ENCODE data around the gene SLC46A2.

SLC46A2 gene

DNA sequence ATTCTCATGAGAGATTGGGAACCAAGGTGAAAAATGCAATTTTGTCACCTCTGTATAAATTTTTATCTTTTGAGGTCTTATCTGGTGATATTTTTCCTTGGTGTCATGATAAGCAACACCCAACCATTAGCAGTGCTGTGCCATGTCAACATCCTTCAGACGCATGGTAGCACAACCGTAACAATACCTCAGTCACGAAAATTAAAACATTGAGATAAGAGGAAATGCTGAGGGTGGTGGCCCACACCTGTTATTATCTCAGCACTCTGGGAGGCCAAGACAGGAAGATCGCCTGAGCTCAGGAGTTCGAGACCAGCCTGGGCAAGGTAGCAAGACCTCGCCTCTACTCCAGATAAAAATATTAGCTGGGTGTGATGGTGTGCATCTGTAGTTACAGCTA is 32.7 kb downstream of the SLC46A2 start:
- no peak for DNase-seq (ENCODE audit: low read depth in 2 of 2)

DNA sequence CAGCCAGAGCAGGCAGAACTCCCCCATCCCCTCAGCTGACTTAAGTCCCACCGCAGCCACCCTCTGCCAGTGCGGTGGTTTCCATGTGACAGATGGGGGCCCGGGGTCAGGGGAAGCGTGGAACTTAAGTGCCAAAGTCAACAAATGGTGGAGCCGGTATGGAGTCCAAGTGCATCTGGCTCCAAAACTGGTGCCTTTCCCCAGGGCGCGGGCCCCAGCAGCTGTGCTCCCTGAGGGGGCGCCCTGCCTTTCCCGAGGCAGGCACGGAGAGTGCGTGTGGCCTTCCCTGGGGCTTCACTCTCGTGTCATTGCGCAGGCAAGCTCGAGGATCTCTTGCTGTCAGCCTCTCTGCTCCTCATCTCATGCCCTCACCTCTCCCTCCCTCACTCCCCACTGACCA is 33.8 kb downstream of the SLC46A2 start:
- DNase-seq (ENCODE audit: low read depth in 2 of 2): no peak

DNA sequence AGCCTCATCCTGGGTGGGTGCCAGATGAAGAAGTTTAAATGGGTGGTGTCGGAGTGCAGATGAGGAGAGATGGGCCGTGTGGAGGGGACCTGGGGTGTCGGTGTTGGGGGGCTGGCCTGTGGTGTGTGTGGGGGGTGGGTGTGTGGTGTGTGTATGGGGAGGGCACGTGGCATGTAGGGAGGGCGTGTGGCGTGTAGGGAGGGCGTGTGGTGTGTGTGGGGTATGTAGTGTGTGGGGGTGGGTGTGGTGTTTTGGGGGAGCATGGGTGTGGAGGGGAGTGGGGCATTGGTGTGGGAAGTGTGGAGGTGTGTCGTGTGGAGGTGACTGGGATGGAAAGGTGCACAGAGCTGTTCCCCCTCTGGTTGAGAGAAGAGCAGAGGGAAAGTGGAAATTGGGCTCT is 34.5 kb downstream of the SLC46A2 start:
- no peak for DNase-seq (ENCODE audit: low read depth in 2 of 2)

DNA sequence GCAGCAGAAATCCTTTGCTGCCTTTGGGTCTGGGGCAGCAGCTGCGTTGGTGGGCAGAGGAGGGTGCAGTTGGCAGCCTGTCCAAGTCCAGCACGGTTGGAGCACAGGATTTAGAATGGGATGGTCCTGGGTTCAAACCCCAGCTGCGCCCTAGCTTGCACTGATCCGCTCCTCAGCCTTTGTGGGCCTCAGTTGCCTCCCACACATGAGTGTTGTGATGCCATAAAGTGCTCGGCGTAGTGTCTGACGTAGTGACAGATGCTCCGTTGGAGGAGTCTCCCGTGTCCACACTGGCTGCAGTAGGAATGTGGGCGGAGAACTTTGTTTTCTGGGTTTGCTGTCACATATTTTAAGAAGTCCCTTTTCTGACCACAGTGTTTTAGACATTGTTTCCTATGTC is 36.0 kb downstream of the SLC46A2 start:
- no peak for DNase-seq (ENCODE audit: low read depth in 2 of 2)

DNA sequence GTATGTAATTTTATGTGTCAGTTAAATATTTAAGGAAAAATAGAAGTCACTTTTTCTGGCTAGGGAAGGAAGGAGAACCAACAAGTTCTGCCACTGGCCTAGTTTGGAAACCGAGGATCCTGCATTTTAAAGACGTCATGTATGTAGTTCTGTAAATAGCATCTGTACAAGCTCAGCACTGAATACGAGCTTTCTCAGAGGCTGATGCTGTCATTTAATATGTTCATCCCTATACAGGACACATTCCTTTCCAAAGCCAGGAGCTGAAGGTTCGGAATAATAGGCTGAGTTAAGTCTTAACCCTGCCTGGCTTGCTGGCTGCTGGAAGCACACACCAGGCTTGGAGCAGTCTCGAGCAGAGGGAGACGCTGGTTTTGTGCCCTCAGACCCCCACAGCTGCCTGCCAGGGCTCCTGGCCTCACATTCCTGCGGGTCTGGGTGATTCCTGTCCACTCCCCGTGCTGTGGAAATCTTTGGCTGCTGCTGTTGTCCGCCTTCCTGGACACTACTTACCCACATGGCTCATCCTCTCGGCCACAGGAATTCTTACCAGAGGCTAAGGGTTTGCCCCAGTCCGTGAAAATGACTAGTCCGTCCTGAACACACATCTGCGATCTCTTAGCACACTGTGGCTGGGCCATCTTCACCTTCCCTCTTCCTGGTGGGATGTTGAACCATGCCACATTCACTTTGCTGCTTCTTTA is 36.6 kb downstream of the SLC46A2 start:
- no peak for DNase-seq (ENCODE audit: low read depth in 2 of 2)

DNA sequence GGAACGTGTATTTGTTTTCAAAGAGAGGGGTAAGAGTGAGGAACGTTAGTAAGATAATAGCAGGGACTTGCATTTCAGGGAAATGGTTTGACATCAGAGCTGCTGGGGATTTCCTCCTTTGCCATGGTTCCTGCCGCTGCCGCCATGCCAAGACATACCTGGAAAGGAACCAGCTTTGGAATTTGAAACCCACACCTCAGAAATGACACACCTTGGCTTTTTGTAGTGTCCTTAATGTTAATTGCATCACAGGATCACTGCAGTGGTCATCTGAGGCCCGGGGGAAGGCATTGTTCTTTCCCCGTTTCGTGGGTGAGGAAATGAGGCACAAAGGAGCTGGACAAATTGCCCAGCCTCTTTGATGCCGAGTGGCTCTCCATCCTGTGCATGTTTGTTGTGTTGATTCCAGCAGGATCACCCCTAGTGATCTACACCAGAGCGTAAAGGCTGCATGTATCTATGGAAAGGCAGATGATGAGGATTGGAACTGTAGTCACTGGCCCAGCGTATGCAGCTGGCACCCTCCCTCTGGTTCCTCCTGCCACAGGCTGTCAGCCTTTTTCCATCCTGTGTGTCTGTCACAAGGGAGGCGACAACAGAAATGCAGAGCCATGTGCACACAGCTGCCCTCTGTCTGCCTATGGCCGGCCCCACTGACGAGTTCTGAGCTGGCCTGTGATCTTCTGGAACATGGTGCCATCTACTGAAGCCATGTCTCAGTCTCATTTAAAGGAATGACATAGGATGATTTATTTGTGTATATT is 37.8 kb downstream of the SLC46A2 start:
- no peak for DNase-seq (ENCODE audit: low read depth in 2 of 2)

DNA sequence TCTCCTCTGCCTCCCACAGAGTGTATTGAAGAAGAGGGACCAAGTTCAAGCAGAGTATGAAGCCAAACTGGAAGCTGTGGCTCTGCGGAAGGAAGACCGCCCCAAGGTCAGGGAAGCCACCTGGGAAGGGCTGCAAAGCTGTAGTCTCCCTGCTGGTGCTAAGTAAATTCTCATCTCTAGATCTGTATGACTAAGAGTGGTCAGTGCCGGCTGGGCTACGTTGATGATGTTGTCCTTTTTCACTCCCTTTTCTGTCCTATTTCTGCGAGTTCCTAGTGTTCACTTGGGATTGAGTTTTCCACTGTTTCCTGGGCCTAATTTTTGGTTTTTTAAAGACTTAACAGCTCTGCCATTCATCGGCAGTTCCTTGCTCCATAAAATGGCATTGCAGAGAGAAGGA is 39.8 kb downstream of the SLC46A2 start:
- DNase-seq (ENCODE audit: low read depth in 2 of 2): no peak

DNA sequence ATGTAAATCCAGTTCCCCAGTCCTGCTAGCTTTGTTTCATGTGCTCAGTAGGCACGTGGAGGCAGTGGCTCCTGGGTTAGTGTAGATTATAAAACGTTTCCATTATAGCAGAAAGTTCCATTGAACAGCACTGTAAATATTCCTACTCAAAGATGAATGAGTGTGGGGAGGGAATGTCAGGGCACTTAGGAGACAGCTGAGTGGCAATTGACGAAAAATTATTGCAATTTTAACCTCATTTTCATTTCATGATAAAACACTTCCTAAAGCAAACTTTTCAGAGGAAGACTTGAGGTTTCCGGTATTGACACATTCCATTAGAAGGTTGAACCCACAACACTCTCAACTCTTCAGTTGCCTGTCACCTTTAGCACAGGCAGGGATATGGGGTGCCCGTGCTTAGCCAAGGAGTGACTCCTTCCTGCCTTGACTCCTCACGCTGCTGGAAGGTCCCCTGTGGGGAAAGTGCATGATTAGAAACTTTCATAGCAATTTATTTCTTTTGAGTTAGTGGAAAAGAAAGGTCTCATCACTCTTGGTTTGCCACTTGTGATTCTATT is 41.2 kb downstream of the SLC46A2 start:
- DNase-seq (ENCODE audit: low read depth in 2 of 2): no peak

DNA sequence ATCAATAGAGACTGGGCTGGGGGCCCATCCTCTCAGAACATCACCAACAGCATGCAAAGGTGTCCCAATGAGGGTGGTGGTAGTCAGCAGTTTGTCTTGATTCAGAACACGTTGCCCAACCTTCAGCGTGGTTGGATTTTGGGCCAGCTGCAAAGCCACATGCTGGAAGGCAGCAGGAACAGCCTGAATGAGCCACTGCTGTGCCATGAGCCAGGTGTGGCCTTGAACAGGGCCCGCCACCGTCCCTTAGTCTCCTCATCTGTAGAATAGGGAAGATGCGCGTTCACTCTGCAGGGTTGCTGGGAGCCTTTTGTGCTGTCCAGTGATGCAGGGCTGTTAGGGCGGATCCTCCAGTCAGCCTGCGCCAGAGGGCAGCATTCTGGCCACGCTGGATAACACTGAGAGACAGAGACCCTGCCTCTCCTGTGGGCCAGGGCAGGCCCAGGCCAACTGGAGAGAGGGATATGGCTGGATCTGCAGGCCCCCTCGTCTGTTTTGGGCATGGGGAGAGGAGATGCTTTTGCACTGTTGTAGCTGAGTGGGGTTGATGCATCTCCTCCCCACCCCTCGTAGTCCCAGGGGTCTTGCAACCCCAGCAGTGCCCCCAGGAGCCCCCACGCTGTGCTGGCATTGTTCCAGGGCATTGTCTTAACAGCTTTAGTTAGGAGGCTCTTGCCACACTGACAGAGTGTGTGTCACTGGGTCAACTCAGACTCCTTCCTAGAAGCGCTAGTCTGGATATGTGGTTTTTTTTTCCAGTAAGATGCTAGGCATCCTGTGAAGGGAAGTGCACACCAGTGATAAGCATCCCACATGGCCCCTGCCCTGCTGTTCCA is 42.1 kb downstream of the SLC46A2 start:
- no peak for DNase-seq (ENCODE audit: low read depth in 2 of 2)

DNA sequence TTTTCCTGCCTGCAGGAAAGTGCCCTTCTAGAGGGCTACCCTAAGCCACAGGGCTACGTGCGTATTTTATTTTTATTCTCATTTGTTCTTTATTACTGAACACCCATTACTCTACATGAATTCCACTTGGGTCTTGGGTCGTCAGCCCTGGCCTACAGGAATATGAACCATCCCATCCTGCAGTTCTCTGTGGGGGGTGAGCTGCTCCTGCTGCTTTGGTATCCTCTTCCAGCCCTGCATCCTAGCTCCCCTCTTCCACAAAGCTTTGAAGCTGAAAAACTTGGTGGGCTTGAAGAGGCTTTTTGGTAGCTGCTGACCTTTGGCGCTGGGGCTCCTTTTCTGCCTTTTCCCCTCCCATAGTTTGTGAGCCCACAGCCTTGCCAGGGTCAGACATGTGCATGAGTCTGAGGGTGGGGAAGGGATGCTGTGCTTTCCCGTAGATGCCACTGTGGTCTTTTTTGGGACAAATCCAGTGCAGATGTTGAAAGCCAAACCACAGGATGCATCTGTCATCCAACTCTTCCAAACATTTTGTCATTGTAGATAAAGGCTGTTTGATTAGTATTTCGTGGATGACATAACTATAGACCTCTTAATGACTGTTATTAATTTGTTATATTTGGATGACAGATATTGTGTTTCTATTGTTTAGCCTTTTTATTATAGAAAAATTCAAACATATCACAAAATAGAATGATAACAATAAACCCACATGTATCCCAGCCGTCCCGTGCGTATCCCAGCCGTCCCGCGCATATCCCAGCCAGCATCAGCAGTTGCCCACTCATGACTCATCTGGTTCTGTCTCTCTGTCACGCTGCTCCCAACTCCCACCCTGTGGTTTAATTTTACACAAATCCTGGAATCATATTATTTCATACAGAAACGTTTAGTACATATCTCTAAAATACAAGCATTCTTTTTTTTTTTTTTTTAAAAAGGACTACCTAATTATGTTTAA is 43.9 kb downstream of the SLC46A2 start:
- no peak for DNase-seq (ENCODE audit: low read depth in 2 of 2)

DNA sequence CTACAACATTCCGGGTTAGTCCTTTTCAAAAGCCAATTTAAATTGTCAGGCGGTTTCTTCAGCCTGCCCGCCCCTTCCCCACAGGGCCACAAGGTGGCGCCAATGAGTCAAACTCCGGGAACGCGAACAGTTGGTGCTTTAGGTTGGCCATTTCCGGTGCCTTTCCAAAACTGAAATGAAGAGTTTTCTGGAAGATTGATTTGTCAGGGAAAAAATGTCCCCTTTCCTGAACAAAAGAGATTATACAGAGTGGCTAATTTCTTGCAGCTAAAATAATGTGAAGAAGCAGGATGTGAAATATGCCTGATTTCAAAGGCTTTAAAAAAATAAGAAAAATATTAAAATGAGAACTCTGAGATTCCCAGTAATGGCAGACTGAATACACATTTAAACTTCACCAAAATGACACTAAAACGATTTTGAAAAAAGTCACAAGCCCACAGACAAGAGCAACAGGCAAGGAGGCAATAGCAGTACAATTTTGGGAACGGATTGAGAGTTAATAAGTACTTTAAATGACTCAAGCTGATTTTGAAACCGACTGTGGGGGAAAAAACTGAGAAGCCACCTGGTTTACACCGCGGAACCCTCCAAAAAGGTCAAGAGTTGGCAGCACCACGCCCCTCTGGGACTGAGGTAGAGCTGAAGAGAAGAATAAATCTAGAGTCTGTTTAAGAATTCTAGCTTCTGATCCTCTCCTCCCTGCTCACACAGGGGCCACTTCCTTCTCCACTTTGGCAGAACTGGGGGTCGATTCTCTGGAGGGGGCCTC is 45.7 kb downstream of the SLC46A2 start:
- peak; percentile 37 to 59 for DNase-seq (ENCODE audit: low read depth in 2 of 2)

DNA sequence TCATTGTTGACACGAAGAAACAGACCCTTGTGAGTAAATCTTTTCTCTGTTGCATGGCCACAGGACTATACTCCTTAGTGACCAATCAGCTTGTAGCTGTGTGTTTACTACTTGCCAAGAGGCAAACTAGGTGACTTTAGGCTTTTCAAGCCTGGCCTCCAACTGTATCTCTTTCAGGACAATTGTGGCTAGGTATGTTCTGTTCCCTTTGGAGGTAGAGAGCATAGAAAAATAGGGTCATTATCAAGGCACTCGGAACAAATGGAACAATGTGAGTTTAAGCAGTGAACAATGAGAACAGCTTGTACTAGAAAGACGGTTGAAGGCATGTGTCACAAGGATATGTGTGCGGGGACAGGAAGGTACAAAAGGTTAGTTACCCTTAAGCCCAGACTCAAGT is 48.1 kb downstream of the SLC46A2 start:
- no peak for DNase-seq (ENCODE audit: low read depth in 2 of 2)

DNA sequence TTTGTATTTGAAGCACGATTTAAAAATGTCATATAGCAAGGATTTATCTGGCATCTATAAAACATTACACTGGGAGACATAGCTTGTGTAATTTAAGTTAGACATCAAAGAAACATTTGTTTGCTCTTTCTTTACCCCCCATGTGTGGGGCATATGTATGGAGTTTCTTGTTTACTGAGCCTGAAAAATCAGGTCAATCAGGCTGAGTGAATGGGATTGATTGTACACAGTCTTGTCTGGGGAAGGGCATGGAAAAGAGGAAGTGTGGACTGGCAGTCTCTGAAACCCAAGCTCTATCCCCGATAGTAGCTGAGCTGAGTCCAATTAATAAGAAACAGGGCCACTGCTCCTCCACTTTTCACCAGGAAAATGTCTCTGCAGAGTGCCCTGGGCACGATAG is 49.4 kb downstream of the SLC46A2 start:
- no peak for DNase-seq (ENCODE audit: low read depth in 2 of 2)

DNA sequence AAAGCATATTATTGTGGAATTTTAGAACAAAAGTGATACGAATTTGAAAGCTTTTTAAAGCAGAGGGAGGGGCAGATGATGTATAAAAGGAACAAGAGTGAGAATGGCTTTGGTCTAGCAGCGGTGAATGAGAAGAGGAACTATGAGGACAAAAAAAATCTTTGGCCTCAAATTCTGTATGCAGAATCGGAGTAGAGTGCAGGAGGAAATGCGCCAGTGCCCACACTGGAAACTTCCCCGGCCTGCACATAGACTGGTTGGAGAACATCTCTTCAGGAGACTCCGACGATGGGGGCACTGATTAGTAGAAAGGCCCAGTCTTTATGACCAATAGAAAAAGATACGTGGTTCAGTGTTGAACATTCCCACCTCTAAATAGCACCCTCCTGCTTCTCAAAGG is 51.3 kb downstream of the SLC46A2 start:
- no peak for DNase-seq (ENCODE audit: low read depth in 2 of 2)

DNA sequence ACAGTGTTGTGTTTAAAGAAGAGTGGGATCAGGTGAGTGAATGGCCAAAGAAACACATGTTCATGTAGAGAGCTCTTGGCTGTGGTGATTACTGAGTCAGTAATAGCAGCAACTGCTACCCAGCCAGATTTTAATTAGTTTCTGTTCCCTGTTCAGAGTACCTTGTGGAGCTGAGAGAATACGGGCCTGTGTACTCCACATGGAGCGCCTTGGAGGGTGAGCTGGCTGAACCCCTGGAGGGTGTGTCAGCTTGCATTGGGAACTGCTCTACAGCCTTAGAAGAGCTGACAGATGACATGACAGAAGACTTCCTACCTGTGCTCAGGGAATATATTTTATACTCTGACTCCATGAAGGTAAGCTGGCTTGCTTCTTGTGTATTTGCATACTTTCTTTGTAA is 52.3 kb downstream of the SLC46A2 start:
- DNase-seq (ENCODE audit: low read depth in 2 of 2): no peak

DNA sequence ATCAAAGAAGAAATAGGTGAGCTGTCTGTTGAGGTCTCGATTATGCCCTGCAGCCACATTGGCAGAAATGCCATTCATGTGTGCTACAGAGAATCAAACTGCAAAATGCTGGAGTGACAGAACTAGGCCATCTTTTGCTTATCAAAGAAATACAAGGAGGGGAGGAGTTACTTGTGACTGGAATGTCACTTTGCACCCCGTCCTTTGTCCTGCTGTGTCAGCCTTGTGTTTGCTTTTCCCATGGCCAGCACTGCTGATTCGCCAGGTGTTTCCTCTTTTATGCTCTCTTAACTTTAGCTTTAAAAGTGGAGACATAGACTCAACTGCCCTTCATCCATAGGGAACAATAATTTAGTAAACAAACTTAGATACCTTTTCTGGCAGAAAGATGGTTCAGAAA is 54.3 kb downstream of the SLC46A2 start:
- no peak for DNase-seq (ENCODE audit: low read depth in 2 of 2)

DNA sequence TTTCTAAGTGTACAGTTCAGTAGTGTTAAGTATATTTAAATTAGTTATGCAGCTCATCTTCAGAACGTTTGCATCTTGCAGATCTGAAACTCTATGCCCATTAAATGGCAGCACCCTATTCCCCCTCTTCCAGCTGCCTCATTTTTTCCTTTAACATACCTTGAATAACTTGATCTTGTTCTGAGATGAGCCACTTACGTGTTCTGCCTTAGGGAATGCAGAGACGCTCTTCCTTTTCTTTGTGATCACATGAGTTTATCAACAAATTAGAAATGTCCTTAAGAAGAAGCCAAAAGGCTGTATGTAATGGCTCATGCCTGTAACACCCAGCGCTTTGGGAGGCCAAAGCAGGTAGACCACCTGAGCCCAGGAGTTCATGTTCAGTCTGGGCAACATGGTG is 57.6 kb downstream of the SLC46A2 start:
- no peak for DNase-seq (ENCODE audit: low read depth in 2 of 2)

DNA sequence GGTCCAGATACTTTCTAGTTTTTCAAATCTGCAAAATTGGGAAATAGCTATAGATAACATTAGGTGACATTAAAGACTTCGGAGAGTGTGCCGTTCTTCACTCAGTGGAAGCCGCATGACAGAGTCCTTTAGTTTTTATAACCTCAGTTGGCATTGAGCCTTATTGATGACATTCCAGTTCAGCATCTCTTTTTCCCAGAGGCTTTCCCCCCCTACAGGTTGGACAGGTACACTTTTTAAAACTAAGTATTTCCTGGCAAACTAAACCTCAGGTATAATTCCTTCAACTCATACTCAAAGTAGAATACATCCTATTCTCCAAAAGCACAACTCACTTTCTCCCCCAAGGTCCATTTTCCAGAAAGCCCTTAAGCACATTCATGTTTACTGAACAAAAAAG is 58.7 kb downstream of the SLC46A2 start:
- no peak for DNase-seq (ENCODE audit: low read depth in 2 of 2)

DNA sequence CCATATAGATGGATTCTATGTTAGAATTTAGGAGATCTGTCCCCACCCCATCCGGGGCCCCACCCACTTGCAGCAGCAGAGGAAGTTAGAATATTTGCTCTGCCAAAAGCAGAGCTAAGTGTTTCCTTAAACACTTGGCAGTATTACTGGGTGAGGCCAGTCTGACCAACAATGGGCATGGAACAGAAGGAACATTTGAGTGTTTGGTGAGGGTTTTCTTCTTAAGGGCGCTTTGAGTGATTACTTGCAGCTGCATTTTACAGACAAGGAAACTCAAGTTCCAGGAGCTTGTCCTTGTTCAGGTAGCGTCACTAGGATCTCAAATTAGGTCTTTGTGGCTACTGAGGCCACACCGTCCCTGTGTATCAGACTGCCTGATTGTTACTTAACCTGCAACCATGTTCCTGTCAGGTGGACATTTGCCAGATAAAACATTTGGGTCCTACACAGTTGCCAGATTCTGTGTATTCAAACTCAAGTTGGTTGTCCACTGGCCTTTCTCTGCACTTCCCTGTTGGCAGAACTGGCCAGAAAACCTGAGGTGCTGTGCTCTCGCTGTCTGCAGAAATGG is 59.3 kb downstream of the SLC46A2 start:
- no peak for DNase-seq (ENCODE audit: low read depth in 2 of 2)
